PC-3 (cell line): ENCODE results near the gene CIB4. TPM values are rescaled to one million over a fixed set of nuclear protein-coding genes. Genes with fewer than 3 reads are reported as not detected.

Source experiments
- ATAC-seq: fragments of 200-7000 bp; cut with Tn5 transposase; 2 replicates; pipeline ENCODE4 v1.9.1; 2020; ENCODE audit warnings: mild to moderate bottlenecking, moderate library complexity
- BruUV-seq: library from RNA; stranded (reverse); fragments of 400-500 nt; replicated peaks from 2 replicates; lab custom pipeline; 2021; lab: Mats Ljungman, UMichigan
- CTCF ChIA-PET: fragments of 300-600 bp; sonication (Branson Sonifier 250); formaldehyde crosslinking; loops from one replicate; lab custom pipeline; 2022; ENCODE audit warnings: antibody characterized with exemption; lab: Charles Lee
- POLR2A ChIA-PET: fragments of 300-600 bp; sonication (Branson Sonifier 250); formaldehyde crosslinking; loops from one replicate; lab custom pipeline; 2022; ENCODE audit warnings: antibody characterized with exemption; ENCODE audit not compliant: unreplicated experiment; lab: Charles Lee
- DNase-seq: peaks from one replicate; pipeline ENCODE4 v3.0.0-alpha.2; 2015
- H2AFZ ChIP-seq: fragments of 300-600 bp; sonication (generic); 2 replicates; pipeline ENCODE4 v1.6.0; 2016; ENCODE audit warnings: antibody characterized with exemption, low read length
- H3F3A ChIP-seq: fragments of 300-600 bp; sonication (generic); one replicate; pipeline ENCODE4 v1.6.0; 2017; ENCODE audit warnings: antibody characterized with exemption, low read length, control low read depth, mild to moderate bottlenecking; ENCODE audit not compliant: unreplicated experiment
- H3K27ac ChIP-seq: fragments of 300-600 bp; sonication (generic); 2 replicates; pipeline ENCODE4 v1.5.1; 2016; ENCODE audit warnings: mild to moderate bottlenecking, low read length
- H3K27me3 ChIP-seq: fragments of 300-600 bp; sonication (generic); 2 replicates; pipeline ENCODE4 v1.6.1; 2016; ENCODE audit warnings: low read length, mixed read lengths
- H3K36me3 ChIP-seq: fragments of 300-600 bp; sonication (generic); 2 replicates; pipeline ENCODE4 v1.6.1; 2016; ENCODE audit warnings: low read depth, mixed run types, low read length, mixed read lengths
- H3K4me1 ChIP-seq: fragments of 300-600 bp; sonication (generic); 2 replicates; pipeline ENCODE4 v1.5.1; 2016; ENCODE audit warnings: low read length; ENCODE audit not compliant: insufficient read depth
- H3K4me2 ChIP-seq: fragments of 300-600 bp; sonication (generic); 2 replicates; pipeline ENCODE4 v1.6.0; 2016; ENCODE audit warnings: low read length
- H3K4me3 ChIP-seq: fragments of 300-600 bp; sonication (generic); 2 replicates; pipeline ENCODE4 v1.5.1; 2016; ENCODE audit warnings: mild to moderate bottlenecking, low read length, mixed read lengths
- H3K79me2 ChIP-seq: fragments of 300-600 bp; sonication (generic); 2 replicates; pipeline ENCODE4 v1.6.1; 2017; ENCODE audit warnings: low read length, mixed read lengths
- H3K9ac ChIP-seq: fragments of 300-600 bp; sonication (generic); 2 replicates; pipeline ENCODE4 v1.6.0; 2016; ENCODE audit warnings: mild to moderate bottlenecking, low read length
- H3K9me2 ChIP-seq: fragments of 300-600 bp; sonication (generic); replicated peaks from 2 replicates; pipeline ENCODE4 v1.6.1; 2016; ENCODE audit warnings: mixed run types, low read length, mixed read lengths
- H3K9me3 ChIP-seq: fragments of 300-600 bp; sonication (generic); 2 replicates; pipeline ENCODE4 v1.6.1; 2016; ENCODE audit warnings: low read length, mixed read lengths
- H4K20me1 ChIP-seq: fragments of 300-600 bp; sonication (generic); 2 replicates; pipeline ENCODE4 v1.6.1; 2016; ENCODE audit warnings: low read length, mixed read lengths
- CTCF ChIP-seq: fragments of 300-600 bp; sonication (generic); conservative IDR thresholded peaks from 2 replicates; pipeline ENCODE4 v1.5.1; 2017; ENCODE audit warnings: antibody characterized with exemption, low read depth, mild to moderate bottlenecking, low read length
- EZH2 ChIP-seq: fragments of 300-600 bp; sonication (generic); IDR thresholded peaks from one replicate; pipeline ENCODE4 v1.6.1; 2017; ENCODE audit warnings: antibody characterized with exemption, mild to moderate bottlenecking, low read length; ENCODE audit not compliant: unreplicated experiment
- EZH2phosphoT487 ChIP-seq: fragments of 300-600 bp; sonication (generic); IDR thresholded peaks from 2 replicates; pipeline ENCODE4 v1.6.1; 2018; ENCODE audit warnings: mild to moderate bottlenecking, antibody characterized with exemption, low read length, borderline replicate concordance
- intact Hi-C: fragments of 100-400 bp; cut with micrococcal nuclease; formaldehyde crosslinking; loops from 2 replicates; pipeline ENCODE4 v1.9.0; 2023
- total RNA-seq: library from RNA; depleted of rRNA; stranded (reverse); fragments of >200 nt; gene quantifications from 2 replicates; pipeline ENCODE4 v1.2.3, GENCODE V29; 2014

The CIB4 gene
- total RNA-seq, 1 experiment from 2014 or later: not detected

- BruUV-seq: no TSS peak
- POLR2A ChIA-PET: no interaction called here
These were observed 3.1 kb upstream of the CIB4 start for GRCh38 chr2:26644188-26644835.

GRCh38 chr2:26642429-26642828 is 1.3 kb upstream of the CIB4 start:
- Histone ChIP-seq H3K27ac (no peak overlapping the region), H3K4me2 (no peak overlapping the region), H3K9me3 (no peaks in the 10 kb centered on the region), H2AFZ (no peak overlapping the region), H3F3A (no peaks in the 10 kb centered on the region), H3K27me3 (peaks cover 25% of the 10 kb centered on the region), H3K79me2 (no peaks in the 10 kb centered on the region), H3K4me3 (no peak overlapping the region), H3K9ac (no peak overlapping the region), H3K4me1 (0 out of 2 replicates have a peak, but pooled peaks cover under 1% of the 10 kb centered on the region), H3K36me3 (no peaks in the 10 kb centered on the region), H3K9me2 (no peaks in the 10 kb centered on the region), H4K20me1 (no peaks in the 10 kb centered on the region)
- BruUV-seq: no TSS peak
- ChIA-PET POLR2A (no interaction called here), CTCF (no interaction called here)
- no peak for DNase-seq
- intact Hi-C loops: no loop called here
- no peak for ATAC-seq
- TF ChIP-seq CTCF: no peak
- no peak for TF ChIP-seq EZH2
- TF ChIP-seq EZH2phosphoT487: no peak

More at GRCh38 chr2:26644188-26644835, 3.1 kb upstream of the CIB4 start:
- Histone ChIP-seq H3K9me3 (no peaks in the 10 kb centered on the region), H4K20me1 (no peaks in the 10 kb centered on the region), H2AFZ (no peak overlapping the region), H3K4me1 (no peaks in the 10 kb centered on the region), H3K36me3 (no peaks in the 10 kb centered on the region), H3F3A (no peaks in the 10 kb centered on the region), H3K4me2 (peak overlapping the region; percentile 48), H3K79me2 (no peaks in the 10 kb centered on the region), H3K27ac (no peak overlapping the region), H3K27me3 (peaks cover 35% of the 10 kb centered on the region), H3K9ac (no peak overlapping the region), H3K4me3 (peak overlapping the region; percentile 31; the same call in 1 of the 2 replicates), H3K9me2 (no peaks in the 10 kb centered on the region)
- ATAC-seq (no peak), DNase-seq (peak; percentile 38)
- intact Hi-C loops: no loop called here
- TF ChIP-seq EZH2 (no peak), CTCF (no peak), EZH2phosphoT487 (no peak)
- CTCF ChIA-PET: no interaction called here

DNA sequence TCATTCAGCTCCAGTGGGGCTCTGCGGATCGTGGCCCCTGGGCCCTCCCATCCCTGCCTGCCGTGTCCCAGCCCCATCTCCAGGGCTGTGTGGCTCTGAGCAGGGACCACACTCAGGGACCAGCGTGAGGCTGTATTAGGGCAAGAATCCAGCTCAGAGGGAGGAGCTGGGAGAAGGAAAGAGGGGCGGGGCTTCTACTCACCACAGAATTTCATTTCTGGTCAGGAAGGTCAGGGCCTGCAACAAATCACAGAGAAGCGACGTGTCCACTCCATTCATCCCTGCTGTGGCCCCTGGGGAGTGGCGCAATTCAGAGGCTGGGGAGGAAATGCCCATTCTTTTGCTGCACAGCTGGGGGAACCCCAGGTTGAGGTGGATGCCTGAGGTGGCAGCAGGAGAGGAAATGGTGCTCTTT is 828 bp downstream of the CIB4 start:
- ATAC-seq: no peak
- POLR2A ChIA-PET: interaction anchor here (0.7 kb wide), 1 partner anchor 69 kb away, joined by 4 read pairs; no protein-coding TSS in a partner anchor
- no peak overlapping the region for H3K27ac ChIP-seq

More for the DNA sequence above, 828 bp downstream of the CIB4 start:
- no peaks in the 10 kb centered on the region for H4K20me1 ChIP-seq
- H3K9ac ChIP-seq: no peak overlapping the region
- H3K27me3 ChIP-seq: peaks cover 4% of the 10 kb centered on the region
- BruUV-seq: no TSS peak
- H2AFZ ChIP-seq: no peak overlapping the region
- no peak overlapping the region for H3K4me2 ChIP-seq
- H3F3A ChIP-seq: no peaks in the 10 kb centered on the region
- no peaks in the 10 kb centered on the region for H3K36me3 ChIP-seq
- TF ChIP-seq EZH2: no peak
- no peaks in the 10 kb centered on the region for H3K9me2 ChIP-seq
- intact Hi-C loops: no loop called here
- CTCF ChIA-PET: no interaction called here
- H3K9me3 ChIP-seq: no peaks in the 10 kb centered on the region
- DNase-seq: peak; percentile 22
- H3K79me2 ChIP-seq: no peaks in the 10 kb centered on the region
- peaks cover 3% of the 10 kb centered on the region; the same call in 1 of the 2 replicates for H3K4me1 ChIP-seq
- H3K4me3 ChIP-seq: no peak overlapping the region
